Testis (tissue), 2 donors: Measurements from ENCODE around the gene ADSL.

Source experiments
- CTCF ChIP-seq, 3 experiments: fragments of 450-650 bp in 2 of 3; fragments of 200-600 bp in 1 of 3; sonication (generic) in 1 of 3; IDR thresholded peaks; one replicate each; pipeline ENCODE4 v1.5.1; 2016 to 2019; ENCODE audit warnings: antibody characterized with exemption in 3 of 3, mild to moderate bottlenecking in 2 of 3, moderate library complexity in 1 of 3
- POLR2A ChIP-seq: fragments of 450-650 bp; IDR thresholded peaks from one replicate; pipeline ENCODE4 v1.6.1; 2017; ENCODE audit warnings: antibody characterized with exemption, mild to moderate bottlenecking, moderate library complexity

- TF ChIP-seq POLR2A (no peak), CTCF (IDR thresholded peaks at IDR 0.05) (no peak)
These were observed 1.0 kb upstream of the ADSL start for GRCh38 chr22:40345271-40345670.
